Type B pancreatic cell (in vitro differentiated cells): ENCODE data around the gene GPC5. TPM values are rescaled to one million over a fixed set of nuclear protein-coding genes. Genes with fewer than 3 reads are reported as not detected.

ENCODE experiments used
- DNase-seq: peaks from one replicate; pipeline ENCODE4 v3.0.0; 2021; ENCODE audit warnings: mixed read lengths; ENCODE audit not compliant: unreplicated experiment; ENCODE audit errors: extremely low spot score
- H3K27ac Mint-ChIP-seq: 2 replicates; pipeline ENCODE4 v1.8.0; 2021; ENCODE audit warnings: mild to moderate bottlenecking, mixed read lengths
- H3K27me3 Mint-ChIP-seq: 2 replicates; pipeline ENCODE4 v1.8.0; 2021; ENCODE audit warnings: mixed read lengths
- H3K36me3 Mint-ChIP-seq: 2 replicates; pipeline ENCODE4 v1.8.0; 2021; ENCODE audit warnings: mixed read lengths
- H3K4me1 Mint-ChIP-seq: one replicate; pipeline ENCODE4 v1.8.0; 2021; ENCODE audit warnings: mixed read lengths; ENCODE audit not compliant: unreplicated experiment
- H3K4me3 Mint-ChIP-seq: 2 replicates; pipeline ENCODE4 v1.8.0; 2021; ENCODE audit warnings: mild to moderate bottlenecking, mixed read lengths
- H3K9me3 Mint-ChIP-seq: 2 replicates; pipeline ENCODE4 v1.8.0; 2021; ENCODE audit warnings: mixed read lengths
- CTCF ChIP-seq: fragments of 200-600 bp; sonication (generic); conservative IDR thresholded peaks from 2 replicates; pipeline ENCODE4 v1.5.0; 2021; ENCODE audit warnings: antibody characterized with exemption, mild to moderate bottlenecking
- total RNA-seq: library from RNA; stranded (reverse); gene quantifications from 2 replicates; pipeline ENCODE4 v1.2.1, GENCODE V29; 2021; ENCODE audit warnings: low replicate concordance

The GPC5 gene
- total RNA-seq, 1 donor from 2014 or later = 2.8 TPM

DNA sequence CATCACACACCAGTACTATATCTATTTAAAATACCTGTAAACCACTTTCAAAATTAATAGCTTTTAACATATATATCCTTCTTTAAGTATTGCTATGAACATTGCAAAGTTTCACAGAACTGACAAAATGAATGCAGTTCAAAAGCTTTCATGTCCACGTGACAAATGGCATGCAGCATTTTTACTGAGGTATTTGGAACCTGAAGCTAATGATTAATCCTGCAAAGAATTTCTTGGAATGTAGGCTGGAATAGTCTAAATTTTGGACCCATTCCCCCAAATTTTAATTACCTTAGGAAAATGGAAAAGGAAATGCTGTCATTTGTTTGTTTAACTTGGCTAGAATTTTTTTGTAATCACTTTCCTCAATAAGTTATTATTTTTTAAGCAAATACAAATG, 1404.4 kb downstream of the GPC5 start:
- H3K36me3 Mint-ChIP-seq = no peaks in the 10 kb centered on the region
- H3K27me3 Mint-ChIP-seq = no peaks in the 10 kb centered on the region
- no peak overlapping the region for H3K4me3 Mint-ChIP-seq
- no peaks in the 10 kb centered on the region for H3K9me3 Mint-ChIP-seq
- no peak overlapping the region for H3K27ac Mint-ChIP-seq
- DNase-seq = no peak
- no peaks in the 10 kb centered on the region for H3K4me1 Mint-ChIP-seq
- TF ChIP-seq CTCF = no peak

GRCh38 chr13:92804346-92804745, 1405.9 kb downstream of the GPC5 start:
- TF ChIP-seq CTCF = no peak
- Mint-ChIP-seq H3K4me3 (no peak overlapping the region), H3K36me3 (no peaks in the 10 kb centered on the region), H3K9me3 (no peaks in the 10 kb centered on the region), H3K27ac (no peak overlapping the region), H3K4me1 (no peaks in the 10 kb centered on the region), H3K27me3 (no peaks in the 10 kb centered on the region)
- no peak for DNase-seq

DNA sequence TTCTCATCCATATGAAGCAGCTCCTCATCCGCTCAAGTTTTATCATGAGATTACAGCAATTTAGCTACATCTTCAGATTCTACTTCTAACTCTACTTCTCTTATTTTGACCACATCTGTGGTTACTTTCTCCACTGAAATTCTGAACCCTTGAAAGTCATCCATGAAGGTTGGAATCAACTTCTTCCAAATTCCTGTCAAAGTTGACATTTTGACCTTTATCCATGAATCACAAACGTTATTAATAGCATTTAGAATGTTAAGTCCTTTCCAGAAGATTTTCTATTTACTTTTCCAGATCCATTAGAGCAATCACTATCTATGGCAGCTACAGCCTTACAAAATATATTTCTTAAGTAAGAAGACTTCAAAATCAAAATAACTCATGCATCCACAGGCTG, 1406.5 kb downstream of the GPC5 start:
- Mint-ChIP-seq H3K4me3 (no peak overlapping the region), H3K36me3 (no peaks in the 10 kb centered on the region), H3K9me3 (no peaks in the 10 kb centered on the region), H3K27me3 (no peaks in the 10 kb centered on the region), H3K27ac (no peak overlapping the region), H3K4me1 (no peaks in the 10 kb centered on the region)
- no peak for TF ChIP-seq CTCF
- DNase-seq = no peak

GRCh38 chr13:92805766-92806165, 1407.3 kb downstream of the GPC5 start:
- H3K36me3 Mint-ChIP-seq = no peaks in the 10 kb centered on the region
- no peaks in the 10 kb centered on the region for H3K9me3 Mint-ChIP-seq
- H3K4me3 Mint-ChIP-seq = no peak overlapping the region
- H3K27ac Mint-ChIP-seq = no peak overlapping the region
- TF ChIP-seq CTCF = no peak
- H3K27me3 Mint-ChIP-seq = no peaks in the 10 kb centered on the region
- DNase-seq = no peak
- H3K4me1 Mint-ChIP-seq = no peaks in the 10 kb centered on the region

- no peak for TF ChIP-seq CTCF
- H3K36me3 Mint-ChIP-seq = no peaks in the 10 kb centered on the region
- no peaks in the 10 kb centered on the region for H3K4me1 Mint-ChIP-seq
- no peak overlapping the region for H3K4me3 Mint-ChIP-seq
- no peaks in the 10 kb centered on the region for H3K27me3 Mint-ChIP-seq
- DNase-seq = no peak
- no peak overlapping the region for H3K27ac Mint-ChIP-seq
- no peaks in the 10 kb centered on the region for H3K9me3 Mint-ChIP-seq
These were observed 1407.8 kb downstream of the GPC5 start for GRCh38 chr13:92806215-92806614.

DNA sequence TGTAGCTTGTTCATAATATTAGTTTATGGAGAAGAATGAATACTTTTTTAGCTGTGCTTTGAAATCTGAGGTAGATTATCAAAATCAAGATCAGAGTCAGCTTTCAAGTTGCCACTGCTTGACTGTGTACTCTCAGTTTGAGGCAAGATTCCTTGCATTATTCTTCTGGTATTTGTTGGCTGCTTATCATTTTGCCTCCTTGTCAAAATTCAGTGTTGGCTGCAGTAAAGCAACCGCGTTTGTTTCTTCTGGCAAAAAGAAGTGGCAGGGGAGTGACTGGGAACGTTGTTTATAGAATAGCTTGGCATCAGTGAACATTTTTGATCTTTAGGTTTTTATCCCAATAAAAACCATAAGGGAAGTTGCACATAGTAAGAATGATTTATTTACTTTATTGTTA, 1408.9 kb downstream of the GPC5 start:
- Mint-ChIP-seq H3K4me3 (no peak overlapping the region), H3K9me3 (no peaks in the 10 kb centered on the region), H3K27me3 (no peaks in the 10 kb centered on the region), H3K27ac (no peak overlapping the region), H3K4me1 (no peaks in the 10 kb centered on the region), H3K36me3 (no peaks in the 10 kb centered on the region)
- no peak for TF ChIP-seq CTCF
- DNase-seq = no peak
